Measurements from ENCODE around the gene MTRR.

- TF ChIP-seq CTCF (IDR thresholded peaks at IDR 0.05) = no peak
- TF ChIP-seq POLR2A (IDR thresholded peaks at IDR 0.05; ENCODE audit: low read depth) = no peak
- no peak for TF ChIP-seq POLR2AphosphoS5 (IDR thresholded peaks at IDR 0.05)
- TF ChIP-seq EP300 (IDR thresholded peaks at IDR 0.05) = no peak
Observed at GRCh38 chr5:7846327-7846726, 22.6 kb upstream of the MTRR start.

Measured in esophagus muscularis mucosa (tissue), 4 donors.